Mucosa of stomach (tissue), 1 donor: ENCODE data around the gene CDK5R1.

Experiments used
- H3K27me3 ChIP-seq: one replicate; pipeline ENCODE4 v1.7.0; 2013; ENCODE audit warnings: mild to moderate bottlenecking, low read length; ENCODE audit not compliant: control insufficient read depth, insufficient read depth
- H3K36me3 ChIP-seq: one replicate; pipeline ENCODE4 v1.7.0; 2013; ENCODE audit warnings: low read length; ENCODE audit not compliant: control insufficient read depth, insufficient read depth
- H3K4me1 ChIP-seq: one replicate; pipeline ENCODE4 v1.7.0; 2013; ENCODE audit warnings: mild to moderate bottlenecking, low read length; ENCODE audit not compliant: control insufficient read depth, insufficient read depth
- H3K4me3 ChIP-seq: one replicate; pipeline ENCODE4 v1.7.0; 2013; ENCODE audit warnings: low read length
- H3K9ac ChIP-seq: one replicate; pipeline ENCODE4 v1.7.0; 2013; ENCODE audit warnings: mild to moderate bottlenecking, low read length, moderate library complexity
- H3K9me3 ChIP-seq: one replicate; pipeline ENCODE4 v1.7.0; 2013; ENCODE audit warnings: mild to moderate bottlenecking, low read length, moderate library complexity; ENCODE audit not compliant: control insufficient read depth
- donor health status: Pancreatic carcinoma.

Gene CDK5R1

DNA sequence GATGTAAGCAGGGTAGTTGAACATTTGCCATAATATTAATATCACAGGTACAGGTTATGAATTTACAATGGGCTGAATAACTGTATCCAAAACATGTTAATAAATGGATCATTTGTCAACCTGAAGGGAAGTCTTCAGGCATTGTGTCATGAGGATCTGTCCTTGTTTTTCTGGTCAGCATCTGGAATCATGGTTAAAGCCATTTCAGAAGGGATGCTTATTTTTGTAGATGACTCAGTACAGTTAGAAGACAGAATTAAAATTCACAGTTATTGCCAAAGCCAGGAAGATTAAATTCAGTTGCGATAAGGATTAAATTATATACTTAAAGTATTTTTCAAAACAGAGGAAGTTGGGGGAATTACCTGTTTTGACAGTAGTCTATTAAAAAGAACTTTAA lies 34.5 kb upstream of the CDK5R1 start:
- Histone ChIP-seq H3K4me3 (no peak overlapping the region), H3K36me3 (no peaks in the 10 kb centered on the region), H3K9ac (no peak overlapping the region), H3K9me3 (no peaks in the 10 kb centered on the region), H3K27me3 (no peaks in the 10 kb centered on the region), H3K4me1 (no peaks in the 10 kb centered on the region)

DNA sequence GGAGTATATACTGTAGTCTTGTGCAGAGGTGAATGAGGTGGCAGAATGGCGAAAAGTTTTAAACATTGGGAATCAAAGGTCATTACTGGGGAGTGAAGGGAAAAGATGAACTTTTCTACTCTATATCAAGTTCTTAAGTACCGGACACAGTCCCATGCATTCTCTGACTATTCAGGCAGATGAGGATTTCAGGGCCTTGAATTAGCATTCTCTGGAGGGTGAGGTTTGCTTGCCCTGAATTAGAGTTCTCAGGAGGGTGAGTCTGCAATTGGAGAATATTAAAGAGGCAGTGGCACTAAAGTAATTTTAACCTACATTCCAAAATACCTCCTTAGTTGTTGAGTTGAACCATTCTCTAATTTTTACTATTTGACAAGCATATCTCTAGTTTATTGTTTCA lies 33.4 kb upstream of the CDK5R1 start:
- Histone ChIP-seq H3K9ac (no peak overlapping the region), H3K27me3 (no peaks in the 10 kb centered on the region), H3K36me3 (peaks cover 4% of the 10 kb centered on the region), H3K4me3 (no peak overlapping the region), H3K4me1 (no peaks in the 10 kb centered on the region), H3K9me3 (no peaks in the 10 kb centered on the region)

DNA sequence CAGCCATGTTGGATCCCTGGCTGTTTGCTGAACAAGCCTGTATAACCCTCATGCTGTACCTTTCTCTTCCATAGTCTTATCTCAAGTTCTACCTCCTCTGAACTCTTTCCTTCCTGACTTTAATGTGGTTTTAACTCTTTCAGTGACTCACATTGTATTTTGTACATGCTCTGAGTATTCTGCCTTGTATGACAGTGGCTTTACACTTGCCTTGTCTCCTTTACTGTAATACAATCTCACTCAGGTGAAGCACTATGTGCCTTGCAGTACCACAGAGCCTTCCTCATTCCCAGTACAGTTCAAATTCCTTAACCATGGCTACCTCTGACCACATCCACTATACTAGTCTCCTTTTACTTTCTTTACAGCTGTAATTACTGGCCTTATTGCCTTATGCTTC lies 28.4 kb upstream of the CDK5R1 start:
- no peak overlapping the region for H3K4me3 ChIP-seq
- no peaks in the 10 kb centered on the region for H3K27me3 ChIP-seq
- no peaks in the 10 kb centered on the region for H3K4me1 ChIP-seq
- no peaks in the 10 kb centered on the region for H3K9me3 ChIP-seq
- H3K9ac ChIP-seq = no peak overlapping the region
- peaks cover 7% of the 10 kb centered on the region for H3K36me3 ChIP-seq

DNA sequence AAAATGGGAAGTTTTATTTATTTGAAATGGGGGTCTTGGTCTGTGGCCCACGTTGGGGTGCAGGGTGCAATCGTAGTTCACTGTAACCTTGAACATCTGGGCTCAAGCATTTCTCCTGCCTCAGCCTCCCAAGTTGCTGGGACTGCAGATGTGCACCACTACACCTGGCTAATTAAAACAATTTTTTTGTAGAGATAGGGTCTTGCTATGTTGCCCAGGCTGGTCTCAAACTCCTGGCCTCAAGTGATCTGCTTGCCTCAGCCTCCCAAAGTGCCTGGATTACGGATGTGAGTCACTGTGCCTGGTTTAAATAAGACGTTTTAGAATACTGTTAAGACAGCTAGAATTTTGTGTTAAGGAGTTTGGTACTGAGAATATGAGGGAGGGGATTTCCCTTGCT lies 26.7 kb upstream of the CDK5R1 start:
- no peaks in the 10 kb centered on the region for H3K9me3 ChIP-seq
- no peak overlapping the region for H3K4me3 ChIP-seq
- peaks cover 11% of the 10 kb centered on the region for H3K36me3 ChIP-seq
- no peaks in the 10 kb centered on the region for H3K4me1 ChIP-seq
- no peaks in the 10 kb centered on the region for H3K27me3 ChIP-seq
- H3K9ac ChIP-seq = no peak overlapping the region

DNA sequence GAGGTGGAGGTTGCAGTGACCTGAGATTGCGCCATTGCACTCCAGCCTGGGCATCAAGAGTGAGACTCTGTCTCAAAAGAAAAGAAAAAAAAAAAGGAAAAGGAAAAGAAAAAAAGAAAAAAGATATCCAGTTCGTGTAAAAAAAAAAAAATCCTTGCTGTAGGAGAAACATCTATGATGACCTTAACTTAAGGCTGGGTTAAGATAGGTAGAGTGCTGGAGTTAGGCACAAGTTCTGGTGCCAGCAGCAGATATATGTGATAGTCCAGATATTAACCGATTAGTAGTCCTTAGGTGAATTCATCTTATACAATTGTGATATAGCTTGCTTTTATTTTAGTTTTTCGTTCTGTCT lies 25.3 kb upstream of the CDK5R1 start:
- peaks cover 11% of the 10 kb centered on the region for H3K36me3 ChIP-seq

DNA sequence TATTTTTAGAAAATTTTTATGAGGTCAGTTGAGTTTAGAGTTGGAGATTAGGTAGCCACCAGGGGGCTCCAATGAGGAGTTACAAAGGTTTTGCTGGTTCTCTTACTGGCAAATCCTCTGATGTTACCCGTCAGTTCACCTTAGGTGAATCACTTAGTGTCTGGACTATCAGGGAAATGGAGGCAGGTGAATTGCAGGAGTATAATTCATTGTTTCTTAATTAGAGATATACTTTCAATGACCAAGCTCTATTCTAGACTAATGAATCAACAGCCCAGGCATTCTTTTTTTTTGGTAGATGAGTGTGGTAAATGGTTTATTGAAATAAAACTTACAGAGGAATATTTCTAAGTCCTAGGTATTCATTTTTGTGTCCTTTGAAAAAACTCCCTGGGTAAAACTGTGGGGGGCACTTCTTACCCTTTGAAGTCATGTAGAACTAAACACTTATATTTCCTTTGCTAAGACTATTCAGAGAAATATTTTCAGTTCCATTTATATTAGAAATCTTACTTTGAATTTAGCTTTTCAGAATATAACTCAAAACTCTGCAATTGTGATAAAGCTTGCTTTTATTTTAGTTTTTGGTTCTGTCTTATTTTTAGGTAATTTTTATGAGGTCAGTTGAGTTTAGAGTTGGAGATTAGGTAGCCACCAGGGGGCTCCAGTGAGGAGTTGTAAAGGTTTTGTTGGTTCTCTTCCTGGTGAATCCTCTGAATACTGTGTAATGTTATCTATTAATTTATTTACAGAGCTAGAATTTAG lies 24.8 kb upstream of the CDK5R1 start:
- Histone ChIP-seq H3K27me3 (no peaks in the 10 kb centered on the region), H3K36me3 (peaks cover 11% of the 10 kb centered on the region), H3K9ac (no peak overlapping the region), H3K4me1 (no peaks in the 10 kb centered on the region), H3K9me3 (no peaks in the 10 kb centered on the region), H3K4me3 (no peak overlapping the region)

More for the DNA sequence above, 25.3 kb upstream of the CDK5R1 start:
- Histone ChIP-seq H3K4me3 (no peak overlapping the region), H3K4me1 (no peaks in the 10 kb centered on the region), H3K9ac (no peak overlapping the region), H3K9me3 (no peaks in the 10 kb centered on the region), H3K27me3 (no peaks in the 10 kb centered on the region)

DNA sequence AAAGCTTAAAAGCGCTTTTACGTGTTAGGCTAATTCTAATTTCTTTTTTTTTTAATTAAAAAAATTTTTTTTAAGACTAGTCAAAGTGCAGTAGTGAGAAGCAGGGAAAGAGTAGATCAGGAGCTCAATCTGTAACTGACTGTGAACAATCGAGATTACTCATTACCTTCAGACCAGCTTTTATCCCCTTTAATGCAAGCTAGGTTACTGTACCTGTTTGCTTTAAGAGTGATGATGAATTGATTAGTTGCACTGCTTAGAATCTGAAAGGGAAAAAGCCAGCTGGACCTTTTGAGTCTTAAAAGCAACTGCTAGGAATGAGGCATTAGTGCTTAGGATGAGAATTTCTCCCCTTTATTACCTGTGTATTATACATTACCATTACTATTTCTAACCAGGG lies 23.5 kb upstream of the CDK5R1 start:
- Histone ChIP-seq H3K27me3 (no peaks in the 10 kb centered on the region), H3K9me3 (no peaks in the 10 kb centered on the region), H3K9ac (no peak overlapping the region), H3K36me3 (peaks cover 7% of the 10 kb centered on the region), H3K4me1 (no peaks in the 10 kb centered on the region), H3K4me3 (no peak overlapping the region)

DNA sequence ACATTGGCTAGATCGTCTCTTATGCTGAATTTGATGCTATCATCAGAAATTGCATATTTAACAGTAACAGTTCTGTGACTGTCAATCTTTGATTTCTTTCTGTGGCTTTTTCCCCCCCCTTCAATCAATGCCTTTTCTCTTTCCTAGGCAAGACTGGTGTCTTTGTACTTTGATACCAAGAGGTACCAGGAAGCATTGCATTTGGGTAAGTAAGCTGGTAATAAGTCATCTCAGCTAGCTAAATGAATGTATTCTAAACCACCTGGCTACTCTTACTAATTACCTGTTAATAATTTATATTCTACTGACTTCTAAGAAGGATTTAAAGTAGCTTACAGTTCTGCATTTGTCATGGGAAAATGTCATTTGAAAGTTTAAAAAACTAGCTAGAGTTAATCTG lies 22.4 kb upstream of the CDK5R1 start:
- Histone ChIP-seq H3K9ac (no peak overlapping the region), H3K36me3 (peaks cover 12% of the 10 kb centered on the region), H3K27me3 (no peaks in the 10 kb centered on the region), H3K4me1 (no peaks in the 10 kb centered on the region), H3K4me3 (no peak overlapping the region), H3K9me3 (no peaks in the 10 kb centered on the region)

DNA sequence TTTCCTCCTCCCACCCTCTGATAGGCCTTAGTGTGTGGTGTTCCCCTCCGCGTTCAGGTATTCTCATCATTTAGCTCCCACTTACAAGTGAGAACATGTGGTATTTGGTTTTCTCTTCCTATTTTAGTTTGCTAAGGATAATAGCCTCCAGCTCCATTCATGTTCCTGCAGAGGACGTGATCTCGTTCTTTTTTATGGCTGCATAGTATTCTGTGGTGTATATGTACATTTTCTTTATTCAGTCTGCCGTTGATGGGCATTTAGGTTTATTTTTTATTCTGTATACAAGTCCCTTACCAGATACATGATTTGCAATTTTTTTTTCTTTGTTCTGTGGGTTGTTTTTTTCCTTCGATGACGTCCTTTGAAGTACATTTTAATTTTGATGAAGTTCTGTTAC lies 18.8 kb upstream of the CDK5R1 start:
- no peaks in the 10 kb centered on the region for H3K4me1 ChIP-seq
- peaks cover 20% of the 10 kb centered on the region for H3K36me3 ChIP-seq
- no peak overlapping the region for H3K4me3 ChIP-seq
- no peak overlapping the region for H3K9ac ChIP-seq
- no peaks in the 10 kb centered on the region for H3K27me3 ChIP-seq
- H3K9me3 ChIP-seq = no peaks in the 10 kb centered on the region

DNA sequence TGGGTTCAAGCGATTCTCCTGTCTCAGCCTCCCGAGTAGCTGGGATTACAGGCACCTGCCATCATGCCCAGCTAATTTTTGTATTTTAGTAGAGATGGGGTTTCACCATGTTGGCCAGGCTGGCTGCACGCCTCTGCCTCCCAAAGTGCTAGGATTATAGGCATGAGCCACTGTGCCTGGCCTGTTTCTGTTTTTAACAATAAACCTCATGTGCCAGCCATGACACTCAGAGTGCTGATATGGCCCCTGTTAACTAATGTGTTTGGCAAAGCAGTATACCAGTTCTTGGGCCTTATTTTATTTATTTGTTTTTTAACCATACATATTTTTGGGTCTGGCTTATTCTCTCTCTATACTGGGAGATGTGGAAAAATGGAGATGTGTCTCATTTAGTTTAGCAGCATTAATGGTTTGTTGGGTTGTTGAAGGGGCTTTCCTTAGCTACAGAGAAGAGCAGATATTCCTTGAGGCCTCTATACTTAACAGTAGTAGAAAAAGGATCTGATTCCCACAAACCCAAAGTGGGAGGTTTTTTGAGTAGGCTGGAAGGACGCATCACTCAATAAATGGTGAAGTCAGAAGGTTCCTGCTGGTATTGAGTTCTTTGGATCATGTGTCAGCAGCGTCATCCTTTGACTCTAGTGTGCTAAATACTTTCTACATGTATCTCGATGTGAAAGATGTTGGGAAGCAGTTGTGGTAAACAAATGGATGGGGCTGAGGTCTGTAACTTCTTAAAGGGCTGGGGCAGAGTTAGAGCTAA lies 16.2 kb upstream of the CDK5R1 start:
- peaks cover 21% of the 10 kb centered on the region for H3K36me3 ChIP-seq
- H3K4me3 ChIP-seq = no peak overlapping the region
- H3K27me3 ChIP-seq = no peaks in the 10 kb centered on the region
- no peak overlapping the region for H3K9ac ChIP-seq
- no peaks in the 10 kb centered on the region for H3K9me3 ChIP-seq
- no peaks in the 10 kb centered on the region for H3K4me1 ChIP-seq

DNA sequence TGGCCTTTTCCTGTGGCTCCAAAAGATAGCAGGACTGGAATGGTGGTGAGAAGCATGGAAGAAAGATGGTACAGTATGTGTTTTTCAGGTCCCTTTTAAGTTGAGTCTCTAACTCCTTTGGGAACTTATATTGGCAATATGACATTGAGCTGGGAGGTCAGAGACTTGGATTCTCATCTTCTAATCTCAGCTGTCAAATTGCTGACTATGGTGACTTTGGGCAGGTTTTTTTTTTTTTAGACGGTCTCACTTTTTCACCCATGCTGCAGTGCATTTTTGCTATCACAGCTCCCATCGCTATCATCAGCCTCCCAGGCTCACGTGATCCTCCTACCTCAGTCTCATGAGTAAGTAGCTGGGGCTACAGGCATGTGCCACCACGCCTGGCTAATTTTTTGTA lies 15.1 kb upstream of the CDK5R1 start:
- H3K9ac ChIP-seq = no peak overlapping the region
- peaks cover 21% of the 10 kb centered on the region for H3K36me3 ChIP-seq
- H3K27me3 ChIP-seq = no peaks in the 10 kb centered on the region
- no peaks in the 10 kb centered on the region for H3K4me1 ChIP-seq
- no peak overlapping the region for H3K4me3 ChIP-seq
- H3K9me3 ChIP-seq = no peaks in the 10 kb centered on the region

DNA sequence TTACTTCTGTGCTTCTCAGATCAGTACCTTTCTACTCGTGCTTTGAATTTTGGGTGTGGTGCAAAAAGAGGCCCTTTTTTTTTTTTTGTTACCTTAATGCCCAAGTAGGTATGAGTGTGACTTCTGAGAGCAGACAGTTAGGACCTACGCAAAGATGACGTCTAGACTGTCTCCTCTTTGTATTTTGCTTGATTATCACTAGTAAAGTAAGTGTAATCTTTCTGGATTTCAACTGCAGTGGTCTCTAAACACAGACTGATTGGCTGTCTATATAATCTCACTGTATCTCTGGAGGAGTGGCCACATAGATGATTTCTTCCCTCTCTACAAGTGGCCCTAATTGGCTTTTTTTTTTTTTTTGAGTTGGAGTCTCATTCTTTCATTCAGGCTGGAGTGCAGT lies 11.5 kb upstream of the CDK5R1 start:
- Histone ChIP-seq H3K9me3 (no peaks in the 10 kb centered on the region), H3K36me3 (peaks cover 20% of the 10 kb centered on the region), H3K27me3 (no peaks in the 10 kb centered on the region), H3K4me1 (no peaks in the 10 kb centered on the region), H3K9ac (no peak overlapping the region), H3K4me3 (no peak overlapping the region)
